Globus pallidus (tissue), 1 donor: ENCODE results near the gene SEMA3B.
"Not testable (repeated sequence)": the region's sequence is repeated elsewhere in the genome, so short reads cannot be mapped to it uniquely, and the experiment has no call there.

ENCODE experiments used
- DNase-seq: peaks from one replicate; pipeline ENCODE4 v3.0.0-alpha.2; 2015; ENCODE audit warnings: low spot score

SEMA3B gene

GRCh38 chr3:50268703-50269451 is at the start of gene SEMA3B:
SEMA3B (plus strand) TSS chr3:50269147; CDS start chr3:50269241, 94 bp downstream.
- no peak for DNase-seq

GRCh38 chr3:50219285-50219684 is 49.7 kb upstream of the SEMA3B start:
- no peak for DNase-seq

GRCh38 chr3:50220109-50220508 is 48.8 kb upstream of the SEMA3B start:
- no peak for DNase-seq

GRCh38 chr3:50221051-50221410 is 47.9 kb upstream of the SEMA3B start:
- no peak for DNase-seq

GRCh38 chr3:50221411-50222168 is 47.4 kb upstream of the SEMA3B start:
- DNase-seq: peak; percentile 35

GRCh38 chr3:50222169-50222528 is 46.8 kb upstream of the SEMA3B start:
- DNase-seq: no peak

- no peak for DNase-seq
Measured at GRCh38 chr3:50224639-50225038, 44.3 kb upstream of the SEMA3B start.

GRCh38 chr3:50226888-50227389 is 42.0 kb upstream of the SEMA3B start:
- DNase-seq: peak; percentile 64

GRCh38 chr3:50227390-50228183 is 41.4 kb upstream of the SEMA3B start:
- DNase-seq: peak; percentile 89

- not testable (repeated sequence) for DNase-seq
Measured at GRCh38 chr3:50228184-50228763, 40.7 kb upstream of the SEMA3B start.

GRCh38 chr3:50229490-50229889 is 39.5 kb upstream of the SEMA3B start:
- DNase-seq: no peak

GRCh38 chr3:50230104-50230793 is 38.7 kb upstream of the SEMA3B start:
- peak; percentile 42 for DNase-seq

- DNase-seq: no peak
Measured at GRCh38 chr3:50230794-50231125, 38.2 kb upstream of the SEMA3B start.

- DNase-seq: no peak
Measured at GRCh38 chr3:50231581-50231980, 37.4 kb upstream of the SEMA3B start.

- DNase-seq: no peak
Measured at GRCh38 chr3:50232303-50232702, 36.6 kb upstream of the SEMA3B start.

GRCh38 chr3:50233176-50233575 is 35.8 kb upstream of the SEMA3B start:
- DNase-seq: no peak

GRCh38 chr3:50235716-50236483 is 33.0 kb upstream of the SEMA3B start, which contains the start of gene GNAI2:
GNAI2 (plus strand) TSS chr3:50236204; CDS start chr3:50236336, 132 bp downstream.
- DNase-seq: peak; percentile 100

GRCh38 chr3:50236484-50237132 is 32.3 kb upstream of the SEMA3B start:
- no peak for DNase-seq

GRCh38 chr3:50237133-50237651 is 31.8 kb upstream of the SEMA3B start:
- DNase-seq: no peak
